ENCODE results near the gene TICAM2. TPM values are rescaled to one million over a fixed set of nuclear protein-coding genes. Genes with fewer than 3 reads are reported as not detected.

Gene TICAM2
- total RNA-seq, 1 donor from 2014 or later: 6.9 TPM

- Histone ChIP-seq H3K27ac (no peak overlapping the region), H3K9me3 (no peaks in the 10 kb centered on the region), H3K4me1 (no peaks in the 10 kb centered on the region), H3K4me3 (no peak overlapping the region), H3K27me3 (no peaks in the 10 kb centered on the region), H3K36me3 (no peaks in the 10 kb centered on the region)
- ATAC-seq: no peak
- intact Hi-C loops (cut with DNase I): no loop called here
- no peak for TF ChIP-seq CTCF (IDR thresholded peaks at IDR 0.05)
- DNase-seq: no peak
These were observed 39.7 kb upstream of the TICAM2 start for GRCh38 chr5:115641948-115642347.

GRCh38 chr5:115640274-115640673, 38.0 kb upstream of the TICAM2 start:
- Histone ChIP-seq H3K4me3 (no peak overlapping the region), H3K36me3 (no peaks in the 10 kb centered on the region), H3K4me1 (no peaks in the 10 kb centered on the region), H3K27ac (no peak overlapping the region), H3K27me3 (no peaks in the 10 kb centered on the region), H3K9me3 (no peaks in the 10 kb centered on the region)
- ATAC-seq: no peak
- intact Hi-C loops (cut with DNase I): no loop called here
- TF ChIP-seq CTCF (IDR thresholded peaks at IDR 0.05): no peak
- no peak for DNase-seq

- H3K9me3 ChIP-seq: no peaks in the 10 kb centered on the region
- no peak for ATAC-seq
- no peaks in the 10 kb centered on the region for H3K36me3 ChIP-seq
- no peak for DNase-seq
- H3K4me1 ChIP-seq: no peaks in the 10 kb centered on the region
- intact Hi-C loops (cut with DNase I): no loop called here
- no peak overlapping the region for H3K4me3 ChIP-seq
- no peak overlapping the region for H3K27ac ChIP-seq
- no peak for TF ChIP-seq CTCF (IDR thresholded peaks at IDR 0.05)
- H3K27me3 ChIP-seq: no peaks in the 10 kb centered on the region
These were observed 37.1 kb upstream of the TICAM2 start for GRCh38 chr5:115639377-115639776.

GRCh38 chr5:115637507-115637906, 35.2 kb upstream of the TICAM2 start:
- intact Hi-C loops (cut with DNase I): no loop called here
- H3K9me3 ChIP-seq: no peaks in the 10 kb centered on the region
- no peak overlapping the region for H3K4me3 ChIP-seq
- H3K27ac ChIP-seq: no peak overlapping the region
- DNase-seq (no peak), ATAC-seq (no peak)
- no peaks in the 10 kb centered on the region for H3K36me3 ChIP-seq
- H3K27me3 ChIP-seq: no peaks in the 10 kb centered on the region
- H3K4me1 ChIP-seq: no peaks in the 10 kb centered on the region
- no peak for TF ChIP-seq CTCF (IDR thresholded peaks at IDR 0.05)

GRCh38 chr5:115636008-115636407, 33.7 kb upstream of the TICAM2 start:
- intact Hi-C loops (cut with DNase I): no loop called here
- TF ChIP-seq CTCF (IDR thresholded peaks at IDR 0.05): no peak
- no peak for ATAC-seq
- no peaks in the 10 kb centered on the region for H3K36me3 ChIP-seq
- H3K4me3 ChIP-seq: no peak overlapping the region
- no peaks in the 10 kb centered on the region for H3K27me3 ChIP-seq
- no peak overlapping the region for H3K27ac ChIP-seq
- H3K9me3 ChIP-seq: no peaks in the 10 kb centered on the region
- DNase-seq: no peak
- no peaks in the 10 kb centered on the region for H3K4me1 ChIP-seq

All from upper lobe of right lung (tissue), 1 donor.